WTC11 (cell line): Measurements from ENCODE around the gene KCNT1. TPM values are rescaled to one million over a fixed set of nuclear protein-coding genes. Genes with fewer than 3 reads are reported as not detected.

Experiments used
- ATAC-seq: fragments of 200-7000 bp; cut with Tn5 transposase; 2 replicates; pipeline ENCODE4 v1.10.0; 2021; ENCODE audit warnings: mild to moderate bottlenecking, moderate library complexity
- CTCF ChIA-PET: fragments of 300-600 bp; sonication (Branson Sonifier 250); formaldehyde crosslinking; loops from one replicate; lab custom pipeline; 2021; ENCODE audit warnings: antibody characterized with exemption; lab: Charles Lee
- POLR2A ChIA-PET: fragments of 350-600 bp; sonication (Branson Sonifier 250); formaldehyde crosslinking; loops from one replicate; lab custom pipeline; 2021; ENCODE audit warnings: antibody characterized with exemption; lab: Charles Lee
- DNase-seq: peaks from one replicate; pipeline ENCODE4 v3.0.0; 2021; ENCODE audit warnings: low spot score
- H3K27ac Mint-ChIP-seq: 2 replicates; pipeline ENCODE4 v1.8.0; 2021; ENCODE audit warnings: mixed read lengths
- H3K27me3 Mint-ChIP-seq: 2 replicates; pipeline ENCODE4 v1.8.0; 2021; ENCODE audit warnings: low read depth, mild to moderate bottlenecking, moderate library complexity, mixed read lengths
- H3K36me3 Mint-ChIP-seq: 2 replicates; pipeline ENCODE4 v1.8.0; 2021; ENCODE audit warnings: mixed read lengths
- H3K4me1 Mint-ChIP-seq: 2 replicates; pipeline ENCODE4 v1.8.0; 2022; ENCODE audit warnings: mixed read lengths
- H3K4me3 Mint-ChIP-seq: 2 replicates; pipeline ENCODE4 v1.8.0; 2021; ENCODE audit warnings: mild to moderate bottlenecking, moderate library complexity, mixed read lengths
- H3K9me3 Mint-ChIP-seq: 2 replicates; pipeline ENCODE4 v1.8.0; 2021; ENCODE audit warnings: mixed read lengths
- AFF4 ChIP-seq: sonication (generic); formaldehyde crosslinking; IDR thresholded peaks from 2 replicates; pipeline ENCODE4 v1.8.1; 2023; ENCODE audit warnings: mild to moderate bottlenecking, missing genetic modification reagents, borderline replicate concordance
- ATF6 ChIP-seq: sonication (generic); formaldehyde crosslinking; IDR thresholded peaks from 2 replicates; pipeline ENCODE4 v1.8.1; 2023; ENCODE audit warnings: mild to moderate bottlenecking, missing genetic modification reagents
- EMX1 ChIP-seq: fragments of 250-450 bp; sonication (Bioruptor Pico); IDR thresholded peaks from 2 replicates; pipeline ENCODE4 v1.8.0; 2021; ENCODE audit warnings: mild to moderate bottlenecking
- FOXJ3 ChIP-seq: sonication (generic); formaldehyde crosslinking; IDR thresholded peaks from 2 replicates; pipeline ENCODE4 v1.9.0; 2021; ENCODE audit warnings: missing genetic modification reagents, mild to moderate bottlenecking, borderline replicate concordance
- JAZF1 ChIP-seq: fragments of 250-450 bp; sonication (Bioruptor Pico); IDR thresholded peaks from 2 replicates; pipeline ENCODE4 v1.9.0; 2021; ENCODE audit warnings: moderate library complexity, mild to moderate bottlenecking, inconsistent platforms
- NFATC4 ChIP-seq: fragments of 250-450 bp; sonication (Bioruptor Pico); IDR thresholded peaks from 2 replicates; pipeline ENCODE4 v1.9.0; 2021; ENCODE audit warnings: mild to moderate bottlenecking
- PRDM15 ChIP-seq: sonication (generic); formaldehyde crosslinking; IDR thresholded peaks from 2 replicates; pipeline ENCODE4 v1.8.0; 2022; ENCODE audit warnings: missing genetic modification reagents
- TCF7 ChIP-seq: sonication (generic); formaldehyde crosslinking; IDR thresholded peaks from 2 replicates; pipeline ENCODE4 v1.8.0; 2022; ENCODE audit warnings: mild to moderate bottlenecking, low read depth, missing genetic modification reagents, moderate library complexity
- TEAD1 ChIP-seq: sonication (generic); formaldehyde crosslinking; IDR thresholded peaks from 2 replicates; pipeline ENCODE4 v1.8.0; 2022; ENCODE audit warnings: mild to moderate bottlenecking, missing genetic modification reagents
- ZNF121 ChIP-seq: sonication (generic); formaldehyde crosslinking; IDR thresholded peaks from 2 replicates; pipeline ENCODE4 v1.8.0; 2023; ENCODE audit warnings: missing genetic modification reagents
- ZNF138 ChIP-seq: sonication (generic); formaldehyde crosslinking; conservative IDR thresholded peaks from 2 replicates; pipeline ENCODE4 v1.8.1; 2022; ENCODE audit warnings: mild to moderate bottlenecking, moderate library complexity, missing genetic modification reagents
- ZNF219 ChIP-seq: sonication (generic); formaldehyde crosslinking; IDR thresholded peaks from 2 replicates; pipeline ENCODE4 v1.8.0; 2023; ENCODE audit warnings: missing genetic modification reagents, mild to moderate bottlenecking, borderline replicate concordance
- ZNF263 ChIP-seq: sonication (generic); formaldehyde crosslinking; IDR thresholded peaks from 2 replicates; pipeline ENCODE4 v1.8.1; 2022; ENCODE audit warnings: low read depth, mild to moderate bottlenecking, moderate library complexity, missing genetic modification reagents
- total RNA-seq: library from RNA; stranded (reverse); gene quantifications from 3 replicates; pipeline ENCODE4 v1.2.3, GENCODE V29; 2021
- TF ChIP-seq, protein P1 (sequence below): sonication (generic); formaldehyde crosslinking; IDR thresholded peaks from 2 replicates; pipeline ENCODE4 v1.8.1; 2023; ENCODE audit warnings: mild to moderate bottlenecking, moderate library complexity, missing genetic modification reagents
- TF ChIP-seq, protein P2 (sequence below): sonication (generic); formaldehyde crosslinking; IDR thresholded peaks from 2 replicates; pipeline ENCODE4 v1.8.1; 2023; ENCODE audit warnings: mild to moderate bottlenecking, missing genetic modification reagents
- TF ChIP-seq, protein P3 (sequence below): fragments of 250-450 bp; sonication (Bioruptor Pico); IDR thresholded peaks from 2 replicates; pipeline ENCODE4 v1.9.0; 2021; ENCODE audit warnings: moderate library complexity, mild to moderate bottlenecking, inconsistent platforms, borderline replicate concordance

The KCNT1 gene
- total RNA-seq, 1 experiment from 2014 or later = 0.13 TPM

DNA sequence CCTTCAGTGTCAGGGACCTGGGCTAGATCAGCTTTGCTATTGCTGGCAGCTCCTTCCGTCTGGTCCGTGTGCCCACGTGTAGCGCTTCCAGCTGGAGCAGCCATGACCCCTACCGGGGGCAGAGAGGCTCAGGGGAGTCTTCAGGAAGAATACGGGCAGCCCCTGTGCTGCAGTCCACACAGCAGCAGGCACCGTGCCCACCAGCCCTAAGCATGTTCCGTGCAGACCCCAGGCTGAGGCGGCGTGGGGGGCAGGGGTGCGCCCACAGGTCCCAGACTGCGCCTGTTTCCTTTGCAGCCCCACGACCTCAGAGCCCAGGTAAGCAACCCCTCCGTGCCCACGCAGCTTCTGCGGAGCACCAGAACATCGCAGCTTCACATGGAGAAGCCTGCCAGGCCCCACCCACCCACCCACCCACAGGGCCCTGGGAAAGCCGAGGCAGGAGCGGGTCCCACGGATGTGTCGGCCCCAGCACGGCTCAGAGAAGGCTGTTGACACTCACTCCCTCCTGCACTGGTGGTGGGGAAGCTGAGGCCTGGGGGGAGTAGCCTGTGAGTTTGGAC, 83.1 kb downstream of the KCNT1 start:
- H3K4me3 Mint-ChIP-seq = no peak overlapping the region
- no peak overlapping the region for H3K27ac Mint-ChIP-seq
- no peaks in the 10 kb centered on the region for H3K4me1 Mint-ChIP-seq
- no peaks in the 10 kb centered on the region for H3K36me3 Mint-ChIP-seq
- H3K27me3 Mint-ChIP-seq = no peaks in the 10 kb centered on the region
- ATAC-seq = no peak
- DNase-seq = no peak
- CTCF ChIA-PET = interaction anchor here (1.4 to 3.3 kb wide), 2 partner anchors 13 to 114 kb away, joined by 3 to 14 read pairs; no protein-coding TSS in a partner anchor
- TF ChIP-seq PRDM15 (CRISPR knock-in tag) (no peak), FOXJ3 (CRISPR knock-in tag) (no peak), ATF6 (CRISPR knock-in tag) (no peak), ZNF138 (CRISPR knock-in tag) (no peak), ZNF263 (CRISPR knock-in tag) (no peak), AFF4 (CRISPR knock-in tag) (no peak), ZNF121 (CRISPR knock-in tag) (no peak), ZNF219 (no peak), TEAD1 (no peak), NFATC4 (CRISPR knock-in tag) (no peak), TCF7 (CRISPR knock-in tag) (no peak), JAZF1 (no peak), EMX1 (CRISPR knock-in tag) (no peak)
- TF ChIP-seq, protein P1, sequence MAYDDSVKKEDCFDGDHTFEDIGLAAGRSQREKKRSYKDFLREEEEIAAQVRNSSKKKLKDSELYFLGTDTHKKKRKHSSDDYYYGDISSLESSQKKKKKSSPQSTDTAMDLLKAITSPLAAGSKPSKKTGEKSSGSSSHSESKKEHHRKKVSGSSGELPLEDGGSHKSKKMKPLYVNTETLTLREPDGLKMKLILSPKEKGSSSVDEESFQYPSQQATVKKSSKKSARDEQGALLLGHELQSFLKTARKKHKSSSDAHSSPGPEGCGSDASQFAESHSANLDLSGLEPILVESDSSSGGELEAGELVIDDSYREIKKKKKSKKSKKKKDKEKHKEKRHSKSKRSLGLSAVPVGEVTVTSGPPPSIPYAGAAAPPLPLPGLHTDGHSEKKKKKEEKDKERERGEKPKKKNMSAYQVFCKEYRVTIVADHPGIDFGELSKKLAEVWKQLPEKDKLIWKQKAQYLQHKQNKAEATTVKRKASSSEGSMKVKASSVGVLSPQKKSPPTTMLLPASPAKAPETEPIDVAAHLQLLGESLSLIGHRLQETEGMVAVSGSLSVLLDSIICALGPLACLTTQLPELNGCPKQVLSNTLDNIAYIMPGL = no peak
- TF ChIP-seq, protein P2, sequence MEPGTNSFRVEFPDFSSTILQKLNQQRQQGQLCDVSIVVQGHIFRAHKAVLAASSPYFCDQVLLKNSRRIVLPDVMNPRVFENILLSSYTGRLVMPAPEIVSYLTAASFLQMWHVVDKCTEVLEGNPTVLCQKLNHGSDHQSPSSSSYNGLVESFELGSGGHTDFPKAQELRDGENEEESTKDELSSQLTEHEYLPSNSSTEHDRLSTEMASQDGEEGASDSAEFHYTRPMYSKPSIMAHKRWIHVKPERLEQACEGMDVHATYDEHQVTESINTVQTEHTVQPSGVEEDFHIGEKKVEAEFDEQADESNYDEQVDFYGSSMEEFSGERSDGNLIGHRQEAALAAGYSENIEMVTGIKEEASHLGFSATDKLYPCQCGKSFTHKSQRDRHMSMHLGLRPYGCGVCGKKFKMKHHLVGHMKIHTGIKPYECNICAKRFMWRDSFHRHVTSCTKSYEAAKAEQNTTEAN = no peak
- TF ChIP-seq, protein P3, sequence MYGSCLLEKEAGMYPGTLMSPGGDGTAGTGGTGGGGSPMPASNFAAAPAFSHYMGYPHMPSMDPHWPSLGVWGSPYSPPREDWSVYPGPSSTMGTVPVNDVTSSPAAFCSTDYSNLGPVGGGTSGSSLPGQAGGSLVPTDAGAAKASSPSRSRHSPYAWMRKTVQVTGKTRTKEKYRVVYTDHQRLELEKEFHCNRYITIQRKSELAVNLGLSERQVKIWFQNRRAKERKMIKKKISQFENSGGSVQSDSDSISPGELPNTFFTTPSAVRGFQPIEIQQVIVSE (CRISPR knock-in tag) = no peak
- TF ChIP-seq, all 79 proteins: peak for 0
- no peaks in the 10 kb centered on the region for H3K9me3 Mint-ChIP-seq
- POLR2A ChIA-PET = no interaction called here
